Gastroesophageal sphincter (tissue), 3 donors: ENCODE data around the gene COPS7B.

Source experiments
- CTCF ChIP-seq, 4 experiments: fragments of 200-600 bp in 2 of 4; fragments of 450-650 bp in 2 of 4; sonication (generic) in 1 of 4; IDR thresholded peaks; one replicate each; pipeline ENCODE4 v1.5.1; 2017 to 2019; ENCODE audit warnings: antibody characterized with exemption in 4 of 4, mild to moderate bottlenecking in 2 of 4, moderate library complexity in 2 of 4
- EP300 ChIP-seq: sonication (generic); formaldehyde crosslinking; IDR thresholded peaks from one replicate; pipeline ENCODE4 v1.6.1; 2017; ENCODE audit warnings: antibody characterized with exemption, mild to moderate bottlenecking
- POLR2AphosphoS5 ChIP-seq: sonication (generic); formaldehyde crosslinking; IDR thresholded peaks from one replicate; pipeline ENCODE4 v1.6.1; 2017; ENCODE audit warnings: antibody characterized with exemption

- TF ChIP-seq POLR2AphosphoS5 (no peak), CTCF (IDR thresholded peaks at IDR 0.05) (no peak), EP300 (no peak)
Measured at GRCh38 chr2:231786917-231787292, 660 bp downstream of the COPS7B start.
